Cerebellar cortex (tissue), 1 donor: ENCODE results near the gene FAM237A.

Experiments
- DNase-seq: peaks from one replicate; pipeline ENCODE4 v3.0.0-alpha.2; 2015; ENCODE audit warnings: low spot score

Gene FAM237A

GRCh38 chr2:206642075-206643025 lies at the start of gene FAM237A:
Gene FAM237A, plus strand, starts transcription at chr2:206642487. Its CDS starts 1,750 bp downstream, at chr2:206644237.
- peak; percentile 10 for DNase-seq

GRCh38 chr2:206597717-206598218 lies 44.5 kb upstream of the FAM237A start:
- DNase-seq: no peak

- DNase-seq: no peak
Measured at GRCh38 chr2:206603243-206603642, 39.0 kb upstream of the FAM237A start.

- no peak for DNase-seq
Measured at GRCh38 chr2:206610451-206610850, 31.8 kb upstream of the FAM237A start.

GRCh38 chr2:206611191-206611590 lies 31.1 kb upstream of the FAM237A start:
- DNase-seq: no peak

- DNase-seq: no peak
Measured at GRCh38 chr2:206611736-206612135, 30.6 kb upstream of the FAM237A start.

- no peak for DNase-seq
Measured at GRCh38 chr2:206614811-206615210, 27.5 kb upstream of the FAM237A start.

- no peak for DNase-seq
Measured at GRCh38 chr2:206615417-206616089, 26.7 kb upstream of the FAM237A start.

GRCh38 chr2:206616151-206616550 lies 26.1 kb upstream of the FAM237A start:
- no peak for DNase-seq

GRCh38 chr2:206619011-206619410 lies 23.3 kb upstream of the FAM237A start:
- no peak for DNase-seq

GRCh38 chr2:206626108-206626507 lies 16.2 kb upstream of the FAM237A start:
- no peak for DNase-seq

GRCh38 chr2:206627632-206628031 lies 14.7 kb upstream of the FAM237A start:
- DNase-seq: no peak

- no peak for DNase-seq
Measured at GRCh38 chr2:206631340-206631739, 10.9 kb upstream of the FAM237A start.

- DNase-seq: no peak
Measured at GRCh38 chr2:206635015-206635414, 7.3 kb upstream of the FAM237A start.

- DNase-seq: no peak
Measured at GRCh38 chr2:206639636-206640035, 2.7 kb upstream of the FAM237A start.

- no peak for DNase-seq
Measured at GRCh38 chr2:206641226-206641625, 1.1 kb upstream of the FAM237A start.

GRCh38 chr2:206647985-206648384 lies 5.7 kb downstream of the FAM237A start:
- no peak for DNase-seq

- no peak for DNase-seq
Measured at GRCh38 chr2:206657087-206657486, 14.8 kb downstream of the FAM237A start.

- DNase-seq: no peak
Measured at GRCh38 chr2:206665251-206665650, 23.0 kb downstream of the FAM237A start.

GRCh38 chr2:206670531-206671319 lies 28.4 kb downstream of the FAM237A start:
- no peak for DNase-seq

- no peak for DNase-seq
Measured at GRCh38 chr2:206683546-206683945, 41.3 kb downstream of the FAM237A start.

- DNase-seq: no peak
Measured at GRCh38 chr2:206688453-206688852, 46.2 kb downstream of the FAM237A start.
